Liver (tissue), 3 donors: ENCODE results near the gene CKM.

Source experiments
- EGR1 ChIP-seq, 2 donors: IDR thresholded peaks; 2 replicates each; pipeline ENCODE4 v1.6.1; 2016 to 2018; ENCODE audit warnings: antibody characterized with exemption in 2 of 2, low read depth in 2 of 2
- FOXA1 ChIP-seq: IDR thresholded peaks from 2 replicates; pipeline ENCODE4 v1.6.1; 2016; ENCODE audit warnings: antibody characterized with exemption
- RAD21 ChIP-seq, 2 donors: IDR thresholded peaks; 2 replicates each; pipeline ENCODE4 v1.6.1; 2016; ENCODE audit warnings: antibody characterized with exemption in 2 of 2, mild to moderate bottlenecking in 2 of 2
- RXRA ChIP-seq, 2 donors: IDR thresholded peaks; 2 replicates each; pipeline ENCODE4 v1.6.1; 2017 to 2018; ENCODE audit warnings: antibody characterized with exemption in 2 of 2, mild to moderate bottlenecking in 1 of 2
- SP1 ChIP-seq: IDR thresholded peaks from 2 replicates; pipeline ENCODE4 v1.6.1; 2018; ENCODE audit warnings: antibody characterized with exemption, mild to moderate bottlenecking
- TAF1 ChIP-seq: conservative IDR thresholded peaks from 2 replicates; pipeline ENCODE4 v1.6.1; 2016; ENCODE audit warnings: antibody characterized with exemption, mild to moderate bottlenecking
- YY1 ChIP-seq: IDR thresholded peaks from 2 replicates; pipeline ENCODE4 v1.6.1; 2016; ENCODE audit warnings: antibody characterized with exemption, mild to moderate bottlenecking
- TF ChIP-seq, protein P1 (sequence below): fragments of 150-350 bp; IDR thresholded peaks from 2 replicates; pipeline ENCODE4 v1.5.1; 2017; ENCODE audit warnings: improper control_type of control experiment, low read depth, low read length; ENCODE audit not compliant: missing input control
- TF ChIP-seq, protein P2 (sequence below): IDR thresholded peaks from 2 replicates; pipeline ENCODE4 v1.6.1; 2016; ENCODE audit warnings: antibody characterized with exemption
- TF ChIP-seq, protein P3 (sequence below): IDR thresholded peaks from 2 replicates; pipeline ENCODE4 v1.6.1; 2016; ENCODE audit warnings: antibody characterized with exemption
- TF ChIP-seq, protein P4 (sequence below): IDR thresholded peaks from 2 replicates; pipeline ENCODE4 v1.6.1; 2016; ENCODE audit warnings: antibody characterized with exemption, mild to moderate bottlenecking
- TF ChIP-seq, protein P5 (sequence below): IDR thresholded peaks from 2 replicates; pipeline ENCODE4 v1.6.1; 2016; ENCODE audit warnings: antibody characterized with exemption
- donor health status: healthy.
- donor health status: healthy.

DNA sequence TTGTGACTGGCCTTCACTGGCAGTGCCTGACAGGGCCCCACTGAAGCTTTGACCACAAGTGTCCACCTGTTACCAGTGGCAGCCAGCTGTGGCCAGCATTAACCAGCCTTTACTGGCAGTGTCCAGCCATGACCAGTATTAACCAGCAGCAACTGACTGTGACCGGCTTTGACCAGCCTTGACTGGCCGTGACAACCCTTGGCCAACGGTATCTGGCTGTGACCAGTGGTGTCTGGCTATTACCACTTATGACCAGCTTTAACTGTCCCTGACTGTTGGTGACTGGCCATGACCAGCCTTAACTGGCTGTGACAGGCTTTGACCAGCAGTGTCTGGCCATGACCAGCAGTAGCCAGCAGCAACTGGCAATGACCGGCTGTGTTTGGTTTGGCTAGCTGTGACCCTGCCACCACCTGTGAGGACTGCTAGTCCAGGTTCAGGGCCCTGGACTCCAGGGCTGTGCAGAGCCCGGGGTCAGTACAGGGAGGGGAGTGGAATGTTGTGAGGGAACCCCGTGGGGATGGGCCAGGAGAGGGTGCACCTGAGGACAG lies 32.2 kb downstream of the CKM start:
- TF ChIP-seq, protein P1, sequence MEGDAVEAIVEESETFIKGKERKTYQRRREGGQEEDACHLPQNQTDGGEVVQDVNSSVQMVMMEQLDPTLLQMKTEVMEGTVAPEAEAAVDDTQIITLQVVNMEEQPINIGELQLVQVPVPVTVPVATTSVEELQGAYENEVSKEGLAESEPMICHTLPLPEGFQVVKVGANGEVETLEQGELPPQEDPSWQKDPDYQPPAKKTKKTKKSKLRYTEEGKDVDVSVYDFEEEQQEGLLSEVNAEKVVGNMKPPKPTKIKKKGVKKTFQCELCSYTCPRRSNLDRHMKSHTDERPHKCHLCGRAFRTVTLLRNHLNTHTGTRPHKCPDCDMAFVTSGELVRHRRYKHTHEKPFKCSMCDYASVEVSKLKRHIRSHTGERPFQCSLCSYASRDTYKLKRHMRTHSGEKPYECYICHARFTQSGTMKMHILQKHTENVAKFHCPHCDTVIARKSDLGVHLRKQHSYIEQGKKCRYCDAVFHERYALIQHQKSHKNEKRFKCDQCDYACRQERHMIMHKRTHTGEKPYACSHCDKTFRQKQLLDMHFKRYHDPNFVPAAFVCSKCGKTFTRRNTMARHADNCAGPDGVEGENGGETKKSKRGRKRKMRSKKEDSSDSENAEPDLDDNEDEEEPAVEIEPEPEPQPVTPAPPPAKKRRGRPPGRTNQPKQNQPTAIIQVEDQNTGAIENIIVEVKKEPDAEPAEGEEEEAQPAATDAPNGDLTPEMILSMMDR, result no peak
- TF ChIP-seq EGR1 (IDR thresholded peaks at IDR 0.05; ENCODE audit: low read depth in 2 of 2) (peak; percentile 13 to 74), FOXA1 (peak; percentile 84), TAF1 (no peak), SP1 (peak; percentile 99), RXRA (IDR thresholded peaks at IDR 0.05) (peak; percentile 100), RAD21 (IDR thresholded peaks at IDR 0.05) (peak; percentile 41 to 69), YY1 (peak; percentile 70)
- TF ChIP-seq, protein P2, sequence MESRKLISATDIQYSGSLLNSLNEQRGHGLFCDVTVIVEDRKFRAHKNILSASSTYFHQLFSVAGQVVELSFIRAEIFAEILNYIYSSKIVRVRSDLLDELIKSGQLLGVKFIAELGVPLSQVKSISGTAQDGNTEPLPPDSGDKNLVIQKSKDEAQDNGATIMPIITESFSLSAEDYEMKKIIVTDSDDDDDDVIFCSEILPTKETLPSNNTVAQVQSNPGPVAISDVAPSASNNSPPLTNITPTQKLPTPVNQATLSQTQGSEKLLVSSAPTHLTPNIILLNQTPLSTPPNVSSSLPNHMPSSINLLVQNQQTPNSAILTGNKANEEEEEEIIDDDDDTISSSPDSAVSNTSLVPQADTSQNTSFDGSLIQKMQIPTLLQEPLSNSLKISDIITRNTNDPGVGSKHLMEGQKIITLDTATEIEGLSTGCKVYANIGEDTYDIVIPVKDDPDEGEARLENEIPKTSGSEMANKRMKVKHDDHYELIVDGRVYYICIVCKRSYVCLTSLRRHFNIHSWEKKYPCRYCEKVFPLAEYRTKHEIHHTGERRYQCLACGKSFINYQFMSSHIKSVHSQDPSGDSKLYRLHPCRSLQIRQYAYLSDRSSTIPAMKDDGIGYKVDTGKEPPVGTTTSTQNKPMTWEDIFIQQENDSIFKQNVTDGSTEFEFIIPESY, result peak; percentile 98
- TF ChIP-seq, protein P3, sequence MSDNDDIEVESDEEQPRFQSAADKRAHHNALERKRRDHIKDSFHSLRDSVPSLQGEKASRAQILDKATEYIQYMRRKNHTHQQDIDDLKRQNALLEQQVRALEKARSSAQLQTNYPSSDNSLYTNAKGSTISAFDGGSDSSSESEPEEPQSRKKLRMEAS, result peak; percentile 96
- TF ChIP-seq, protein P4, sequence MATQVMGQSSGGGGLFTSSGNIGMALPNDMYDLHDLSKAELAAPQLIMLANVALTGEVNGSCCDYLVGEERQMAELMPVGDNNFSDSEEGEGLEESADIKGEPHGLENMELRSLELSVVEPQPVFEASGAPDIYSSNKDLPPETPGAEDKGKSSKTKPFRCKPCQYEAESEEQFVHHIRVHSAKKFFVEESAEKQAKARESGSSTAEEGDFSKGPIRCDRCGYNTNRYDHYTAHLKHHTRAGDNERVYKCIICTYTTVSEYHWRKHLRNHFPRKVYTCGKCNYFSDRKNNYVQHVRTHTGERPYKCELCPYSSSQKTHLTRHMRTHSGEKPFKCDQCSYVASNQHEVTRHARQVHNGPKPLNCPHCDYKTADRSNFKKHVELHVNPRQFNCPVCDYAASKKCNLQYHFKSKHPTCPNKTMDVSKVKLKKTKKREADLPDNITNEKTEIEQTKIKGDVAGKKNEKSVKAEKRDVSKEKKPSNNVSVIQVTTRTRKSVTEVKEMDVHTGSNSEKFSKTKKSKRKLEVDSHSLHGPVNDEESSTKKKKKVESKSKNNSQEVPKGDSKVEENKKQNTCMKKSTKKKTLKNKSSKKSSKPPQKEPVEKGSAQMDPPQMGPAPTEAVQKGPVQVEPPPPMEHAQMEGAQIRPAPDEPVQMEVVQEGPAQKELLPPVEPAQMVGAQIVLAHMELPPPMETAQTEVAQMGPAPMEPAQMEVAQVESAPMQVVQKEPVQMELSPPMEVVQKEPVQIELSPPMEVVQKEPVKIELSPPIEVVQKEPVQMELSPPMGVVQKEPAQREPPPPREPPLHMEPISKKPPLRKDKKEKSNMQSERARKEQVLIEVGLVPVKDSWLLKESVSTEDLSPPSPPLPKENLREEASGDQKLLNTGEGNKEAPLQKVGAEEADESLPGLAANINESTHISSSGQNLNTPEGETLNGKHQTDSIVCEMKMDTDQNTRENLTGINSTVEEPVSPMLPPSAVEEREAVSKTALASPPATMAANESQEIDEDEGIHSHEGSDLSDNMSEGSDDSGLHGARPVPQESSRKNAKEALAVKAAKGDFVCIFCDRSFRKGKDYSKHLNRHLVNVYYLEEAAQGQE, result peak; percentile 91
- TF ChIP-seq, protein P5, sequence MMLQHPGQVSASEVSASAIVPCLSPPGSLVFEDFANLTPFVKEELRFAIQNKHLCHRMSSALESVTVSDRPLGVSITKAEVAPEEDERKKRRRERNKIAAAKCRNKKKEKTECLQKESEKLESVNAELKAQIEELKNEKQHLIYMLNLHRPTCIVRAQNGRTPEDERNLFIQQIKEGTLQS, result peak; percentile 63
